Esophagus squamous epithelium (tissue), 4 donors: ENCODE results near the gene SEPHS1.

Experiments
- POLR2A ChIP-seq, 4 donors: fragments of 450-650 bp; IDR thresholded peaks; one replicate each; pipeline ENCODE4 v1.6.1; 2017; ENCODE audit warnings: antibody characterized with exemption in 4 of 4, mild to moderate bottlenecking in 4 of 4, moderate library complexity in 3 of 4
- TF ChIP-seq, protein P1 (sequence below), 6 experiments: fragments of 450-650 bp in 4 of 6; fragments of 200-600 bp in 2 of 6; sonication (generic) in 2 of 6; IDR thresholded peaks; one replicate each; pipeline ENCODE4 v1.5.1; 2016 to 2019; ENCODE audit warnings: antibody characterized with exemption in 6 of 6, mild to moderate bottlenecking in 4 of 6, moderate library complexity in 4 of 6

GRCh38 chr10:13291821-13292773 lies 56.0 kb downstream of the SEPHS1 start:
- TF ChIP-seq, protein P1, sequence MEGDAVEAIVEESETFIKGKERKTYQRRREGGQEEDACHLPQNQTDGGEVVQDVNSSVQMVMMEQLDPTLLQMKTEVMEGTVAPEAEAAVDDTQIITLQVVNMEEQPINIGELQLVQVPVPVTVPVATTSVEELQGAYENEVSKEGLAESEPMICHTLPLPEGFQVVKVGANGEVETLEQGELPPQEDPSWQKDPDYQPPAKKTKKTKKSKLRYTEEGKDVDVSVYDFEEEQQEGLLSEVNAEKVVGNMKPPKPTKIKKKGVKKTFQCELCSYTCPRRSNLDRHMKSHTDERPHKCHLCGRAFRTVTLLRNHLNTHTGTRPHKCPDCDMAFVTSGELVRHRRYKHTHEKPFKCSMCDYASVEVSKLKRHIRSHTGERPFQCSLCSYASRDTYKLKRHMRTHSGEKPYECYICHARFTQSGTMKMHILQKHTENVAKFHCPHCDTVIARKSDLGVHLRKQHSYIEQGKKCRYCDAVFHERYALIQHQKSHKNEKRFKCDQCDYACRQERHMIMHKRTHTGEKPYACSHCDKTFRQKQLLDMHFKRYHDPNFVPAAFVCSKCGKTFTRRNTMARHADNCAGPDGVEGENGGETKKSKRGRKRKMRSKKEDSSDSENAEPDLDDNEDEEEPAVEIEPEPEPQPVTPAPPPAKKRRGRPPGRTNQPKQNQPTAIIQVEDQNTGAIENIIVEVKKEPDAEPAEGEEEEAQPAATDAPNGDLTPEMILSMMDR (IDR thresholded peaks at IDR 0.05), result no peak
- TF ChIP-seq POLR2A (IDR thresholded peaks at IDR 0.05), result no peak
